Testis (tissue), 3 donors: Measurements from ENCODE around the gene ELANE. TPM values are rescaled to one million over a fixed set of nuclear protein-coding genes. Genes with fewer than 3 reads are reported as not detected.
A peak's percentile ranks its signal among the peaks of the same experiment; 100 is the strongest.

Experiments used
- DNase-seq: peaks from one replicate; pipeline ENCODE4 v3.0.0-alpha.2; 2019
- H3K27ac ChIP-seq, 2 donors: fragments of 200-600 bp; sonication (generic); one replicate each; pipeline ENCODE4 v1.5.1; 2019
- H3K27me3 ChIP-seq: fragments of 200-600 bp; sonication (generic); one replicate; pipeline ENCODE4 v1.5.1; 2019
- H3K36me3 ChIP-seq: fragments of 200-600 bp; sonication (generic); one replicate; pipeline ENCODE4 v1.5.1; 2017; ENCODE audit warnings: low read depth; ENCODE audit errors: missing control alignments
- H3K4me1 ChIP-seq: fragments of 200-600 bp; sonication (generic); one replicate; pipeline ENCODE4 v1.5.1; 2019
- H3K4me3 ChIP-seq, 2 donors: fragments of 200-600 bp; sonication (generic); one replicate each; pipeline ENCODE4 v1.5.1; 2017 to 2019
- H3K9me3 ChIP-seq: fragments of 200-600 bp; sonication (generic); one replicate; pipeline ENCODE4 v1.5.1; 2017
- CTCF ChIP-seq, 3 experiments: fragments of 450-650 bp in 2 of 3; fragments of 200-600 bp in 1 of 3; sonication (generic) in 1 of 3; IDR thresholded peaks; one replicate each; pipeline ENCODE4 v1.5.1; 2016 to 2019; ENCODE audit warnings: antibody characterized with exemption in 3 of 3, mild to moderate bottlenecking in 2 of 3, moderate library complexity in 1 of 3
- POLR2A ChIP-seq: fragments of 450-650 bp; IDR thresholded peaks from one replicate; pipeline ENCODE4 v1.6.1; 2017; ENCODE audit warnings: antibody characterized with exemption, mild to moderate bottlenecking, moderate library complexity
- WGBS, 2 donors: methylation state at CpG; one replicate each; pipeline ENCODE4 v1.1.5; 2018; 5-methylcytosine and 5-hydroxymethylcytosine counted together
- intact Hi-C: fragments of 100-400 bp; cut with DNase I; formaldehyde crosslinking; loops from one replicate; pipeline ENCODE4 v1.15.1; 2023; ENCODE audit warnings: low total_unique reads
- polyA plus RNA-seq: library from polyadenylated mRNA; stranded (reverse); fragments of 350-450 nt; fragmentation: Illumina TruSeq; extraction: RNeasy Lipid Tissue Mini Kit (QIAGEN cat#74804); gene quantifications from one replicate; pipeline ENCODE4 v1.2.3, GENCODE V29; 2014; ENCODE audit warnings: low read depth, low replicate concordance; ENCODE audit not compliant: insufficient read depth
- total RNA-seq, 2 donors: library from RNA; depleted of rRNA; stranded (reverse); fragments of >200 nt; gene quantifications; one replicate each; pipeline ENCODE4 v1.2.3, GENCODE V29; 2016

ELANE gene
- total and polyA plus RNA-seq, 3 donors from 2014 or later: 0.50 to 0.74 TPM; not detected in 1

GRCh38 chr19:821231-821824, 30.8 kb upstream of the ELANE start:
- Histone ChIP-seq H3K4me1 (no peaks in the 10 kb centered on the region), H3K4me3 (peak overlapping the region; percentile 15 to 42), H3K9me3 (no peaks in the 10 kb centered on the region), H3K36me3 (no peaks in the 10 kb centered on the region), H3K27me3 (no peaks in the 10 kb centered on the region), H3K27ac (no peak overlapping the region)
- TF ChIP-seq POLR2A (no peak), CTCF (IDR thresholded peaks at IDR 0.05) (no peak)
- WGBS, 2 donors: 2% methylated on average over 30 of the region's 64 CpGs; no CpG with 5 or more reads in 1 of the 2 donors
- intact Hi-C loops: no loop called here
- DNase-seq: no peak

- intact Hi-C loops: no loop called here
- H3K27me3 ChIP-seq: no peaks in the 10 kb centered on the region
- no peaks in the 10 kb centered on the region for H3K36me3 ChIP-seq
- WGBS, 2 donors: 0% methylated on average over 38 of the region's 86 CpGs; no CpG with 5 or more reads in 1 of the 2 donors
- peak within 1 kb of the TSS; percentile 15 to 42 for H3K4me3 ChIP-seq
- no peak for TF ChIP-seq CTCF (IDR thresholded peaks at IDR 0.05)
- no peak for TF ChIP-seq POLR2A
- no peak for DNase-seq
- no peak within 1 kb of the TSS for H3K27ac ChIP-seq
- no peaks in the 10 kb centered on the region for H3K4me1 ChIP-seq
- no peaks in the 10 kb centered on the region for H3K9me3 ChIP-seq
These were observed 30.1 kb upstream of the ELANE start, which contains the start of gene PLPPR3 for GRCh38 chr19:821825-822503. PLPPR3 (minus strand) TSS chr19:821955; CDS start chr19:821559, 396 bp downstream.

GRCh38 chr19:823565-824121, 28.5 kb upstream of the ELANE start:
- H3K4me1 ChIP-seq: no peaks in the 10 kb centered on the region
- no peaks in the 10 kb centered on the region for H3K27me3 ChIP-seq
- no peak overlapping the region for H3K27ac ChIP-seq
- TF ChIP-seq POLR2A (no peak), CTCF (IDR thresholded peaks at IDR 0.05) (no peak)
- 53 to 72% methylated on average over 6 to 12 of the region's 12 CpGs for WGBS, 2 donors
- H3K36me3 ChIP-seq: no peaks in the 10 kb centered on the region
- no peak overlapping the region for H3K4me3 ChIP-seq
- no peak for DNase-seq
- intact Hi-C loops: no loop called here
- H3K9me3 ChIP-seq: no peaks in the 10 kb centered on the region

- TF ChIP-seq CTCF (IDR thresholded peaks at IDR 0.05) (no peak), POLR2A (no peak)
- Histone ChIP-seq H3K4me1 (no peaks in the 10 kb centered on the region), H3K36me3 (no peaks in the 10 kb centered on the region), H3K27me3 (no peaks in the 10 kb centered on the region), H3K27ac (no peak overlapping the region), H3K9me3 (no peaks in the 10 kb centered on the region), H3K4me3 (no peak overlapping the region)
- WGBS, 2 donors: 81 to 89% methylated on average over 12 to 15 of the region's 15 CpGs
- intact Hi-C loops: no loop called here
- no peak for DNase-seq
These were observed 27.2 kb upstream of the ELANE start for GRCh38 chr19:824885-825284.
